ENCODE data around the gene GAPDH.
A peak's percentile ranks its signal among the peaks of the same experiment; 100 is the strongest.

The GAPDH gene

GRCh38 chr12:6569312-6569711 lies 35.0 kb downstream of the GAPDH start:
- no peaks in the 10 kb centered on the region for H3K27me3 ChIP-seq (ENCODE audit: insufficient read depth, poor library complexity, severe bottlenecking)
- DNase-seq (ENCODE audit: low read depth in 1 of 2, low spot score in 1 of 2) = no peak
- no peak overlapping the region; the same call in 1 of the 2 replicates for H3K27ac ChIP-seq (replicated peaks)
- no peak overlapping the region for H3K4me3 ChIP-seq (replicated peaks; ENCODE audit: insufficient read depth, low read length)
- no peak for TF ChIP-seq CTCF (IDR thresholded peaks at IDR 0.05; ENCODE audit: insufficient read depth, low read length)
- TF ChIP-seq POLR2AphosphoS5 (IDR thresholded peaks at IDR 0.05; ENCODE audit: low read depth) = no peak
- TF ChIP-seq SPI1 (IDR thresholded peaks at IDR 0.05; ENCODE audit: borderline replicate concordance, low read depth) = no peak
- no peak for TF ChIP-seq GABPA (IDR thresholded peaks at IDR 0.05; ENCODE audit: low read depth)
- TF ChIP-seq, protein P1, sequence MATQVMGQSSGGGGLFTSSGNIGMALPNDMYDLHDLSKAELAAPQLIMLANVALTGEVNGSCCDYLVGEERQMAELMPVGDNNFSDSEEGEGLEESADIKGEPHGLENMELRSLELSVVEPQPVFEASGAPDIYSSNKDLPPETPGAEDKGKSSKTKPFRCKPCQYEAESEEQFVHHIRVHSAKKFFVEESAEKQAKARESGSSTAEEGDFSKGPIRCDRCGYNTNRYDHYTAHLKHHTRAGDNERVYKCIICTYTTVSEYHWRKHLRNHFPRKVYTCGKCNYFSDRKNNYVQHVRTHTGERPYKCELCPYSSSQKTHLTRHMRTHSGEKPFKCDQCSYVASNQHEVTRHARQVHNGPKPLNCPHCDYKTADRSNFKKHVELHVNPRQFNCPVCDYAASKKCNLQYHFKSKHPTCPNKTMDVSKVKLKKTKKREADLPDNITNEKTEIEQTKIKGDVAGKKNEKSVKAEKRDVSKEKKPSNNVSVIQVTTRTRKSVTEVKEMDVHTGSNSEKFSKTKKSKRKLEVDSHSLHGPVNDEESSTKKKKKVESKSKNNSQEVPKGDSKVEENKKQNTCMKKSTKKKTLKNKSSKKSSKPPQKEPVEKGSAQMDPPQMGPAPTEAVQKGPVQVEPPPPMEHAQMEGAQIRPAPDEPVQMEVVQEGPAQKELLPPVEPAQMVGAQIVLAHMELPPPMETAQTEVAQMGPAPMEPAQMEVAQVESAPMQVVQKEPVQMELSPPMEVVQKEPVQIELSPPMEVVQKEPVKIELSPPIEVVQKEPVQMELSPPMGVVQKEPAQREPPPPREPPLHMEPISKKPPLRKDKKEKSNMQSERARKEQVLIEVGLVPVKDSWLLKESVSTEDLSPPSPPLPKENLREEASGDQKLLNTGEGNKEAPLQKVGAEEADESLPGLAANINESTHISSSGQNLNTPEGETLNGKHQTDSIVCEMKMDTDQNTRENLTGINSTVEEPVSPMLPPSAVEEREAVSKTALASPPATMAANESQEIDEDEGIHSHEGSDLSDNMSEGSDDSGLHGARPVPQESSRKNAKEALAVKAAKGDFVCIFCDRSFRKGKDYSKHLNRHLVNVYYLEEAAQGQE (IDR thresholded peaks at IDR 0.05; ENCODE audit: insufficient replicate concordance, low read depth) = no peak

GRCh38 chr12:6569786-6570185 lies 35.5 kb downstream of the GAPDH start:
- TF ChIP-seq POLR2AphosphoS5 (IDR thresholded peaks at IDR 0.05; ENCODE audit: low read depth) (no peak), GABPA (IDR thresholded peaks at IDR 0.05; ENCODE audit: low read depth) (no peak), CTCF (IDR thresholded peaks at IDR 0.05; ENCODE audit: insufficient read depth, low read length) (no peak), SPI1 (IDR thresholded peaks at IDR 0.05; ENCODE audit: borderline replicate concordance, low read depth) (no peak)
- TF ChIP-seq, protein P1 (IDR thresholded peaks at IDR 0.05; ENCODE audit: insufficient replicate concordance, low read depth) = no peak
- H3K4me3 ChIP-seq (replicated peaks; ENCODE audit: insufficient read depth, low read length) = no peak overlapping the region
- no peaks in the 10 kb centered on the region for H3K27me3 ChIP-seq (ENCODE audit: insufficient read depth, poor library complexity, severe bottlenecking)
- no peak for DNase-seq (ENCODE audit: low read depth in 1 of 2, low spot score in 1 of 2)
- H3K27ac ChIP-seq (replicated peaks) = no peak overlapping the region

DNA sequence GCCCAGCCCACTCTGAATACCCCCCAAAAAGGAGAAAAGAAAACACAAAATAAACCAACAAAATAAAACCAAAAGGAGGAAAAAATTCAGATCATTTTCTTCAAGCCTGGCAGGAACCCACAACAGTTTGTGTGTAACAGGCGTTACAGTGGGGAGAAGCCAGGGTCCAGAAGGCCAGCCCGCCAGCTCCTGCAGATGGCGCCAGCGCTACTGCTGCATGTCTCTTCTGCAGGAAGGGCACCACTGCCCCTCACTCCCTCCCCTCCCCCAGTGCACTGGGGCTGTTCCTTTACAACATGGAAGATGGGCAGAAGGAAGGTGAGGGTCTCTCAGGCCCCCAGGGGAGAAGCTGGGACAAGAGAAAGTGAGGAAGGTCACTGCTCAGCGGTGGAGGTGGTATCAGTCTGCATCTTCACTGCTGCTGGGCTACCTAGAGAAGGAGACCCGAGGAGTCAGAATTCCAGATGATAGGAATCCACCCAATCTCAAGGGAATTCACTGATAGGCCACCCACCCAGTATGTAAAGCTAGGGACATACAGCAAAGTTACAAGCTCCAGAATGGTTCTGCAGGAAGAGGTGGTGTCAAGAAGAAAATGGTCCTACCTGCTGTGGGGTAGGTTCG lies 36.1 kb downstream of the GAPDH start:
- H3K27ac ChIP-seq (replicated peaks) = no peak overlapping the region

More for the DNA sequence above, 36.1 kb downstream of the GAPDH start:
- no peaks in the 10 kb centered on the region for H3K27me3 ChIP-seq (ENCODE audit: insufficient read depth, poor library complexity, severe bottlenecking)
- TF ChIP-seq, protein P1 (IDR thresholded peaks at IDR 0.05; ENCODE audit: insufficient replicate concordance, low read depth) = no peak
- TF ChIP-seq GABPA (IDR thresholded peaks at IDR 0.05; ENCODE audit: low read depth) = no peak
- TF ChIP-seq CTCF (IDR thresholded peaks at IDR 0.05; ENCODE audit: insufficient read depth, low read length) = peak; percentile 78
- no peak overlapping the region for H3K4me3 ChIP-seq (replicated peaks; ENCODE audit: insufficient read depth, low read length)
- peak in 1 of 2 experiments; percentile 63 for DNase-seq (ENCODE audit: low read depth in 1 of 2, low spot score in 1 of 2)

Measured in HL-60 (cell line).